Mesenchymal stem cell (in vitro differentiated cells and primary cell): Measurements from ENCODE around the gene SLC9A9.
"Not testable (repeated sequence)": the region's sequence is repeated elsewhere in the genome, so short reads cannot be mapped to it uniquely, and the experiment has no call there.

ENCODE experiments used
- DNase-seq: peaks from one replicate; pipeline ENCODE4 v3.0.0-alpha.2; 2013
- H2AFZ ChIP-seq: one replicate; pipeline ENCODE4 v1.6.1; 2013; ENCODE audit warnings: low read depth, mild to moderate bottlenecking, control low read depth, inconsistent platforms, low read length, moderate library complexity
- H2AK5ac ChIP-seq: 2 replicates; pipeline ENCODE4 v1.6.1; 2013; ENCODE audit warnings: low read length, moderate library complexity, mild to moderate bottlenecking, inconsistent platforms; ENCODE audit not compliant: severe bottlenecking
- H2BK120ac ChIP-seq: one replicate; pipeline ENCODE4 v1.6.1; 2013; ENCODE audit warnings: low read depth, mild to moderate bottlenecking, inconsistent platforms, low read length, moderate library complexity
- H2BK12ac ChIP-seq, 2 experiments: one replicate each; pipeline ENCODE4 v1.6.1; 2013; ENCODE audit warnings: inconsistent platforms in 2 of 2, low read length in 2 of 2, mild to moderate bottlenecking in 2 of 2, moderate library complexity in 2 of 2, control low read depth in 1 of 2
- H2BK15ac ChIP-seq: one replicate; pipeline ENCODE4 v1.6.1; 2013; ENCODE audit warnings: mild to moderate bottlenecking, low read depth, inconsistent platforms; ENCODE audit not compliant: poor library complexity, severe bottlenecking
- H2BK5ac ChIP-seq: 2 replicates; pipeline ENCODE4 v1.6.1; 2013; ENCODE audit warnings: low read depth, mild to moderate bottlenecking, low read length, control low read depth, inconsistent platforms; ENCODE audit not compliant: poor library complexity, severe bottlenecking
- H3K14ac ChIP-seq, 2 experiments: one replicate each; pipeline ENCODE4 v1.6.1; 2013; ENCODE audit warnings: inconsistent platforms in 2 of 2, low read length in 2 of 2, control low read depth in 1 of 2, mild to moderate bottlenecking in 1 of 2, moderate library complexity in 1 of 2
- H3K18ac ChIP-seq, 2 experiments: one replicate each; pipeline ENCODE4 v1.6.1; 2013; ENCODE audit warnings: inconsistent platforms in 2 of 2, low read length in 2 of 2, control low read depth in 1 of 2, low read depth in 1 of 2, mild to moderate bottlenecking in 1 of 2
- H3K23ac ChIP-seq, 2 experiments: one replicate each; pipeline ENCODE4 v1.6.1; 2013; ENCODE audit warnings: inconsistent platforms in 2 of 2, low read length in 2 of 2, mild to moderate bottlenecking in 2 of 2, moderate library complexity in 2 of 2, control low read depth in 1 of 2
- H3K27ac ChIP-seq: 2 replicates; pipeline ENCODE4 v1.5.1; 2013; ENCODE audit warnings: mild to moderate bottlenecking, moderate library complexity, low read length, control low read depth, inconsistent platforms; ENCODE audit not compliant: poor library complexity, severe bottlenecking
- H3K27me3 ChIP-seq, 2 experiments: 2 replicates each; pipeline versions ENCODE4 v1.6.1 to v1.7.0; 2013; ENCODE audit warnings: low read length in 2 of 2, mild to moderate bottlenecking in 2 of 2, moderate library complexity in 2 of 2, control low read depth in 1 of 2, inconsistent platforms in 1 of 2; ENCODE audit not compliant: control insufficient read depth in 1 of 2, insufficient read depth in 1 of 2
- H3K36me3 ChIP-seq, 2 experiments: 2 replicates each; pipeline versions ENCODE4 v1.6.1 to v1.7.0; 2013; ENCODE audit warnings: low read length in 2 of 2, control low read depth in 1 of 2, inconsistent platforms in 1 of 2, low read depth in 1 of 2, mild to moderate bottlenecking in 1 of 2; ENCODE audit not compliant: insufficient read depth in 2 of 2, control insufficient read depth in 1 of 2
- H3K4ac ChIP-seq, 2 experiments: one replicate each; pipeline ENCODE4 v1.6.1; 2013; ENCODE audit warnings: inconsistent platforms in 2 of 2, low read length in 2 of 2, mild to moderate bottlenecking in 2 of 2, moderate library complexity in 2 of 2, control low read depth in 1 of 2, low read depth in 1 of 2
- H3K4me1 ChIP-seq: 2 replicates; pipeline ENCODE4 v1.6.1; 2013; ENCODE audit warnings: low read depth, low read length, control low read depth; ENCODE audit not compliant: control insufficient read depth, insufficient read depth
- H3K4me2 ChIP-seq: 2 replicates; pipeline ENCODE4 v1.6.1; 2013; ENCODE audit warnings: low read length, mild to moderate bottlenecking, inconsistent platforms; ENCODE audit not compliant: poor library complexity, severe bottlenecking
- H3K4me3 ChIP-seq, 2 experiments: 2 replicates each; pipeline versions ENCODE4 v1.5.1 to v1.7.0; 2013; ENCODE audit warnings: low read length in 2 of 2, mild to moderate bottlenecking in 2 of 2, control low read depth in 1 of 2, low read depth in 1 of 2; ENCODE audit not compliant: insufficient read depth in 1 of 2
- H3K79me1 ChIP-seq: replicated peaks from 2 replicates; pipeline ENCODE4 v1.6.1; 2013; ENCODE audit warnings: mild to moderate bottlenecking, control low read depth, low read length, inconsistent platforms; ENCODE audit not compliant: poor library complexity, severe bottlenecking
- H3K9ac ChIP-seq: 2 replicates; pipeline ENCODE4 v1.7.0; 2013; ENCODE audit warnings: mild to moderate bottlenecking, low read length, moderate library complexity
- H3K9me3 ChIP-seq: 2 replicates; pipeline ENCODE4 v1.7.0; 2013; ENCODE audit warnings: mild to moderate bottlenecking, low read length; ENCODE audit not compliant: control insufficient read depth
- H4K8ac ChIP-seq: one replicate; pipeline ENCODE4 v1.6.1; 2013; ENCODE audit warnings: inconsistent platforms, mild to moderate bottlenecking, low read length, moderate library complexity
- H4K91ac ChIP-seq: one replicate; pipeline ENCODE4 v1.6.1; 2013; ENCODE audit warnings: mild to moderate bottlenecking, low read length, inconsistent platforms
- WGBS: methylation state at CpG from one replicate; pipeline ENCODE4 v1.1.7; 2013; ENCODE audit warnings: mixed read lengths; 5-methylcytosine and 5-hydroxymethylcytosine counted together

The SLC9A9 gene

GRCh38 chr3:143809121-143809621, 39.1 kb downstream of the SLC9A9 start:
- no peaks in the 10 kb centered on the region for H3K36me3 ChIP-seq
- no peak overlapping the region for H3K14ac ChIP-seq
- H2BK12ac ChIP-seq = no peak overlapping the region
- peak overlapping the region; percentile 39 for H3K9ac ChIP-seq
- no peaks in the 10 kb centered on the region for H3K79me1 ChIP-seq
- H3K9me3 ChIP-seq = no peaks in the 10 kb centered on the region
- DNase-seq = no peak
- H3K4me2 ChIP-seq = no peak overlapping the region
- no peak overlapping the region for H2BK5ac ChIP-seq
- no peak overlapping the region for H4K8ac ChIP-seq
- no peaks in the 10 kb centered on the region for H3K27me3 ChIP-seq
- no peak overlapping the region for H2AK5ac ChIP-seq
- H3K18ac ChIP-seq = no peak overlapping the region
- H3K4ac ChIP-seq = no peak overlapping the region
- no peak overlapping the region for H2BK120ac ChIP-seq
- peak overlapping the region in 1 of 2 experiments; percentile 41 for H3K4me3 ChIP-seq
- peak overlapping the region; percentile 19 for H3K27ac ChIP-seq
- 29% methylated on average over 2 of the region's 3 CpGs for WGBS
- H4K91ac ChIP-seq = no peak overlapping the region
- H3K23ac ChIP-seq = no peak overlapping the region
- peaks cover 3% of the 10 kb centered on the region for H3K4me1 ChIP-seq
- no peak overlapping the region for H2AFZ ChIP-seq
- H2BK15ac ChIP-seq = no peak overlapping the region

GRCh38 chr3:143808030-143808429, 40.2 kb downstream of the SLC9A9 start:
- H3K14ac ChIP-seq = no peak overlapping the region
- no peak overlapping the region for H3K4me3 ChIP-seq
- no peak overlapping the region for H3K18ac ChIP-seq
- no peaks in the 10 kb centered on the region for H3K27me3 ChIP-seq
- H3K9ac ChIP-seq = no peak overlapping the region
- no peak overlapping the region for H3K4me2 ChIP-seq
- no peaks in the 10 kb centered on the region for H3K9me3 ChIP-seq
- H3K4me1 ChIP-seq = peaks cover 3% of the 10 kb centered on the region
- no peak overlapping the region for H2BK120ac ChIP-seq
- H2BK5ac ChIP-seq = no peak overlapping the region
- no peak overlapping the region for H2AFZ ChIP-seq
- DNase-seq = no peak
- H2BK15ac ChIP-seq = no peak overlapping the region
- 74% methylated on average over 1 of the region's 2 CpGs for WGBS
- H3K79me1 ChIP-seq = no peaks in the 10 kb centered on the region
- peak overlapping the region in 1 of 2 experiments; percentile 52 for H2BK12ac ChIP-seq
- no peak overlapping the region for H3K27ac ChIP-seq
- H3K36me3 ChIP-seq = no peaks in the 10 kb centered on the region
- H3K4ac ChIP-seq = no peak overlapping the region
- no peak overlapping the region for H4K91ac ChIP-seq
- peak overlapping the region; percentile 63 for H2AK5ac ChIP-seq
- H4K8ac ChIP-seq = no peak overlapping the region
- no peak overlapping the region for H3K23ac ChIP-seq

GRCh38 chr3:143806038-143806437, 42.2 kb downstream of the SLC9A9 start:
- no peaks in the 10 kb centered on the region for H3K36me3 ChIP-seq
- H3K23ac ChIP-seq = no peak overlapping the region
- H3K4ac ChIP-seq = no peak overlapping the region
- no peaks in the 10 kb centered on the region for H3K27me3 ChIP-seq
- H2BK12ac ChIP-seq = no peak overlapping the region
- H4K8ac ChIP-seq = no peak overlapping the region
- H3K18ac ChIP-seq = no peak overlapping the region
- H2BK5ac ChIP-seq = no peak overlapping the region
- no peak for DNase-seq
- H3K4me3 ChIP-seq = no peak overlapping the region
- H3K4me1 ChIP-seq = peaks cover 3% of the 10 kb centered on the region
- H3K9ac ChIP-seq = no peak overlapping the region
- H2BK15ac ChIP-seq = no peak overlapping the region
- H2AFZ ChIP-seq = no peak overlapping the region
- H2BK120ac ChIP-seq = no peak overlapping the region
- no peaks in the 10 kb centered on the region for H3K79me1 ChIP-seq
- 82% methylated on average over 2 of the region's 4 CpGs for WGBS
- H3K27ac ChIP-seq = no peak overlapping the region
- H3K4me2 ChIP-seq = no peak overlapping the region
- H3K14ac ChIP-seq = no peak overlapping the region
- H3K9me3 ChIP-seq = no peaks in the 10 kb centered on the region
- H2AK5ac ChIP-seq = no peak overlapping the region
- no peak overlapping the region for H4K91ac ChIP-seq

- H3K27ac ChIP-seq, DNase-seq: not testable (repeated sequence)
Measured at GRCh38 chr3:143805476-143805875, 42.8 kb downstream of the SLC9A9 start.

More at GRCh38 chr3:143805476-143805875, 42.8 kb downstream of the SLC9A9 start:
- H2BK12ac ChIP-seq, H2BK5ac ChIP-seq, H4K8ac ChIP-seq, H3K4me2 ChIP-seq, H2BK15ac ChIP-seq, H3K36me3 ChIP-seq, H3K79me1 ChIP-seq, H3K4me1 ChIP-seq, H4K91ac ChIP-seq, H2AK5ac ChIP-seq, H3K4ac ChIP-seq, H2BK120ac ChIP-seq, H3K4me3 ChIP-seq, H3K14ac ChIP-seq, H3K18ac ChIP-seq, H3K23ac ChIP-seq, H3K9ac ChIP-seq, H3K9me3 ChIP-seq, H2AFZ ChIP-seq, H3K27me3 ChIP-seq: not testable (repeated sequence)
- WGBS = 89% methylated on average over 3 of the region's 7 CpGs
